Measurements from ENCODE around the gene PTPRR. TPM values are rescaled to one million over a fixed set of nuclear protein-coding genes. Genes with fewer than 3 reads are reported as not detected.

Gene PTPRR
- total RNA-seq, 1 experiment from 2014 or later = 1.3 TPM

DNA sequence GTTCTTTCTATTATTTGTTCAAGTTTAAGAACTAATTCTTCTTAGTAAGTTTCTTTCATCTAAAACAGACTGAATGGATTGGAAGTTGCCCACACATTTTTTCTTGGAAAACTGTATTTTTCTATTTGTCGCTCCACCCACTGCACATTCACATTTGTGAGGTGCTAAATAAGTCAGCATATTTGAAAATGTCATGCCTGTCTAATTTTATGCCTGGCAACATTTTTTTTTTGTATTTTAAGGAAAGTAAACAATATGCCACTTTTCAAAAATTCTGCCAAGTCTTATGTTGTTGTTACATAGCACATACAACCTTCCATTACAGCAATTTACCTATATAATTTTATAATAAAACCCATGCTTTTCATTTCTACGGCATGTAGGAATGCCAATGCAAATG is 170.6 kb downstream of the PTPRR start:
- H3K36me3 ChIP-seq (ENCODE audit: control insufficient read depth, insufficient read depth, low read length) = no peaks in the 10 kb centered on the region
- no peak for DNase-seq
- POLR2A ChIA-PET = no interaction called here
- CTCF ChIA-PET = no interaction called here
- no peaks in the 10 kb centered on the region for H3K4me1 Mint-ChIP-seq (ENCODE audit: low read depth, unreplicated experiment)
- no peaks in the 10 kb centered on the region for H3K9me3 ChIP-seq
- H3K27me3 ChIP-seq (replicated peaks; ENCODE audit: control insufficient read depth, insufficient read depth, low read length) = no peaks in the 10 kb centered on the region
- TF ChIP-seq, protein P1, sequence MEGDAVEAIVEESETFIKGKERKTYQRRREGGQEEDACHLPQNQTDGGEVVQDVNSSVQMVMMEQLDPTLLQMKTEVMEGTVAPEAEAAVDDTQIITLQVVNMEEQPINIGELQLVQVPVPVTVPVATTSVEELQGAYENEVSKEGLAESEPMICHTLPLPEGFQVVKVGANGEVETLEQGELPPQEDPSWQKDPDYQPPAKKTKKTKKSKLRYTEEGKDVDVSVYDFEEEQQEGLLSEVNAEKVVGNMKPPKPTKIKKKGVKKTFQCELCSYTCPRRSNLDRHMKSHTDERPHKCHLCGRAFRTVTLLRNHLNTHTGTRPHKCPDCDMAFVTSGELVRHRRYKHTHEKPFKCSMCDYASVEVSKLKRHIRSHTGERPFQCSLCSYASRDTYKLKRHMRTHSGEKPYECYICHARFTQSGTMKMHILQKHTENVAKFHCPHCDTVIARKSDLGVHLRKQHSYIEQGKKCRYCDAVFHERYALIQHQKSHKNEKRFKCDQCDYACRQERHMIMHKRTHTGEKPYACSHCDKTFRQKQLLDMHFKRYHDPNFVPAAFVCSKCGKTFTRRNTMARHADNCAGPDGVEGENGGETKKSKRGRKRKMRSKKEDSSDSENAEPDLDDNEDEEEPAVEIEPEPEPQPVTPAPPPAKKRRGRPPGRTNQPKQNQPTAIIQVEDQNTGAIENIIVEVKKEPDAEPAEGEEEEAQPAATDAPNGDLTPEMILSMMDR (IDR thresholded peaks at IDR 0.05; ENCODE audit: insufficient read depth in 1 of 2, low read depth in 1 of 2, low read length in 1 of 2, severe bottlenecking in 1 of 2, unreplicated experiment in 1 of 2) = no peak
- H3K9me3 Mint-ChIP-seq (ENCODE audit: unreplicated experiment) = no peaks in the 10 kb centered on the region
- H3K4me3 Mint-ChIP-seq (ENCODE audit: unreplicated experiment) = no peak overlapping the region
- H3K27ac Mint-ChIP-seq (ENCODE audit: unreplicated experiment) = no peak overlapping the region
- no peaks in the 10 kb centered on the region for H3K4me1 ChIP-seq
- no TSS peak for BruUV-seq (replicated peaks)
- intact Hi-C loops (cut with micrococcal nuclease; ENCODE audit: unreplicated experiment) = no loop called here
- H3K27me3 Mint-ChIP-seq (ENCODE audit: insufficient read depth, unreplicated experiment) = no peaks in the 10 kb centered on the region
- no peak overlapping the region for H3K4me3 ChIP-seq (ENCODE audit: low read depth, low read length)
- no peaks in the 10 kb centered on the region for H3K36me3 Mint-ChIP-seq (ENCODE audit: insufficient read depth, unreplicated experiment)

DNA sequence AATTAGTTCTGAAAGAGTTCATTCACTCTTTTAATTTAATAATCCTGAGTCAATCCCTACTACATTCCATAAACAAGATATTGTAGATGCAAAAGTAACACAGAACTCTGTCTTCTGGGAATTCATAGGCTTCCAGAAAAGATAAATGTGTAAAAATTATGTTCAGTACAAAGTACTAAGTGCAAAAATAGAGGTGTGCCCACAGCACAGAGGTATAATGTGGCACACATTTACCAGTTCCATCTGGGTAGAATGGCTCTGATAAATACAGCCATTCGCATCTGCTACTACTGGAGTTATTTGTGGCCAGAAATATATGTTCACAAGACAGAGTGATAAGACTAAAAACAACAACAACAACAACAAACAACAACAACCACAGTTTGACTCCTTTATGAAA is 171.7 kb downstream of the PTPRR start:
- intact Hi-C loops (cut with micrococcal nuclease; ENCODE audit: unreplicated experiment) = no loop called here
- ChIA-PET POLR2A (no interaction called here), CTCF (no interaction called here)
- H3K9me3 ChIP-seq = no peaks in the 10 kb centered on the region
- DNase-seq = no peak
- H3K4me1 ChIP-seq = no peaks in the 10 kb centered on the region
- no peaks in the 10 kb centered on the region for H3K36me3 Mint-ChIP-seq (ENCODE audit: insufficient read depth, unreplicated experiment)
- TF ChIP-seq, protein P1 (IDR thresholded peaks at IDR 0.05; ENCODE audit: insufficient read depth in 1 of 2, low read depth in 1 of 2, low read length in 1 of 2, severe bottlenecking in 1 of 2, unreplicated experiment in 1 of 2) = no peak
- H3K27ac Mint-ChIP-seq (ENCODE audit: unreplicated experiment) = no peak overlapping the region
- no peaks in the 10 kb centered on the region for H3K4me1 Mint-ChIP-seq (ENCODE audit: low read depth, unreplicated experiment)
- no peaks in the 10 kb centered on the region for H3K27me3 Mint-ChIP-seq (ENCODE audit: insufficient read depth, unreplicated experiment)
- no peak overlapping the region for H3K4me3 ChIP-seq (ENCODE audit: low read depth, low read length)
- no peaks in the 10 kb centered on the region for H3K27me3 ChIP-seq (replicated peaks; ENCODE audit: control insufficient read depth, insufficient read depth, low read length)
- BruUV-seq (replicated peaks) = no TSS peak
- no peaks in the 10 kb centered on the region for H3K9me3 Mint-ChIP-seq (ENCODE audit: unreplicated experiment)
- H3K36me3 ChIP-seq (ENCODE audit: control insufficient read depth, insufficient read depth, low read length) = no peaks in the 10 kb centered on the region
- no peak overlapping the region for H3K4me3 Mint-ChIP-seq (ENCODE audit: unreplicated experiment)

DNA sequence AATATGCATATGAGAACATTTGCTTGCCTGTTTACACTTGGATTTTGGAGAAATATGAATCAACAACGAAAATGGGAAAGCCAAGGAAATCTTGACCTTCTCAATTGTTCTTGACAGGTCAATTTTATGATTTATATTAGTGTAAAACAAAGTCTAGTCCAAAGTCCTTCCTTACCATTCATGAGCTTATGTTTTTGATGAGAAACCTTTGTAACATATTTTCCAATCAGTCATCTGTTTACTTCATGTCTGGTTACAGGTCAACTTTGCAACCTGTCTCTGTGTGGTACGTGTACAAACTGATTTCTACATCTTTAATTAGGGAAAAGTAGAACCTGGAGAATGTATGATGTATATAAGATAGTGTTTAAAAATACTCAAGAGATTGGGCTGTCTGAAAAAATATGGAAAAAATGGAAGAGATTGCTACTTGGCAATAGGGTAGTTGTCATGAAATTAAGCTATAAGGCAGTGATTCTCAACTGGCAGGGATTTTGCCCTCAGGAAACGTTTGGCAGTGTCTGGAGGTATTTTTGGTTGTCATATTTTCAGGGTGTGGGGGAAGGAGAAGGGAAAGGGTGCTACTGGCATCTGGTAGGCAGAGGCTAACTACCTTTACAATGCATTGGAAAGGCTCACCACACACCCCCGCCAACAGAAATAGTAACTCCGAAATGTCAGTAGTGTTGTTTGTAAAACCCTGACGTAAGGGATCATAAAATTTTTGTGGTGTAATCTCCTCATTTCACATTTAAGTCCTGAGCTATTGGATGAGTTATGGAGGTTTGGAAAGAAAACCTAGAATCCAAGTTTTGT is 172.9 kb downstream of the PTPRR start:
- intact Hi-C loops (cut with micrococcal nuclease; ENCODE audit: unreplicated experiment) = no loop called here
- no peaks in the 10 kb centered on the region for H3K4me1 Mint-ChIP-seq (ENCODE audit: low read depth, unreplicated experiment)
- peaks cover 6% of the 10 kb centered on the region for H3K9me3 Mint-ChIP-seq (ENCODE audit: unreplicated experiment)
- ChIA-PET CTCF (no interaction called here), POLR2A (no interaction called here)
- no peaks in the 10 kb centered on the region for H3K36me3 ChIP-seq (ENCODE audit: control insufficient read depth, insufficient read depth, low read length)
- H3K4me1 ChIP-seq = no peaks in the 10 kb centered on the region
- no peaks in the 10 kb centered on the region for H3K27me3 Mint-ChIP-seq (ENCODE audit: insufficient read depth, unreplicated experiment)
- H3K4me3 Mint-ChIP-seq (ENCODE audit: unreplicated experiment) = no peak overlapping the region
- no peak for DNase-seq
- TF ChIP-seq, protein P1 (IDR thresholded peaks at IDR 0.05; ENCODE audit: insufficient read depth in 1 of 2, low read depth in 1 of 2, low read length in 1 of 2, severe bottlenecking in 1 of 2, unreplicated experiment in 1 of 2) = no peak
- H3K27ac Mint-ChIP-seq (ENCODE audit: unreplicated experiment) = no peak overlapping the region
- no peak overlapping the region for H3K4me3 ChIP-seq (ENCODE audit: low read depth, low read length)
- no peaks in the 10 kb centered on the region for H3K27me3 ChIP-seq (replicated peaks; ENCODE audit: control insufficient read depth, insufficient read depth, low read length)
- H3K9me3 ChIP-seq = no peaks in the 10 kb centered on the region
- BruUV-seq (replicated peaks) = no TSS peak
- H3K36me3 Mint-ChIP-seq (ENCODE audit: insufficient read depth, unreplicated experiment) = no peaks in the 10 kb centered on the region
